ENCODE data around the gene ATP2A3. TPM values are rescaled to one million over a fixed set of nuclear protein-coding genes. Genes with fewer than 3 reads are reported as not detected.

The ATP2A3 gene
- total RNA-seq (2022; extraction: Qiagen RNA extraction; ENCODE audit: low read depth), result 2.9 to 5.2 TPM (median 4.2 TPM) in 5 replicates

GRCh38 chr17:3964203-3965117 lies at the start of gene ATP2A3:
Gene ATP2A3, minus strand, starts transcription at chr17:3964437. Its CDS starts 146 bp downstream, at chr17:3964291.

DNA sequence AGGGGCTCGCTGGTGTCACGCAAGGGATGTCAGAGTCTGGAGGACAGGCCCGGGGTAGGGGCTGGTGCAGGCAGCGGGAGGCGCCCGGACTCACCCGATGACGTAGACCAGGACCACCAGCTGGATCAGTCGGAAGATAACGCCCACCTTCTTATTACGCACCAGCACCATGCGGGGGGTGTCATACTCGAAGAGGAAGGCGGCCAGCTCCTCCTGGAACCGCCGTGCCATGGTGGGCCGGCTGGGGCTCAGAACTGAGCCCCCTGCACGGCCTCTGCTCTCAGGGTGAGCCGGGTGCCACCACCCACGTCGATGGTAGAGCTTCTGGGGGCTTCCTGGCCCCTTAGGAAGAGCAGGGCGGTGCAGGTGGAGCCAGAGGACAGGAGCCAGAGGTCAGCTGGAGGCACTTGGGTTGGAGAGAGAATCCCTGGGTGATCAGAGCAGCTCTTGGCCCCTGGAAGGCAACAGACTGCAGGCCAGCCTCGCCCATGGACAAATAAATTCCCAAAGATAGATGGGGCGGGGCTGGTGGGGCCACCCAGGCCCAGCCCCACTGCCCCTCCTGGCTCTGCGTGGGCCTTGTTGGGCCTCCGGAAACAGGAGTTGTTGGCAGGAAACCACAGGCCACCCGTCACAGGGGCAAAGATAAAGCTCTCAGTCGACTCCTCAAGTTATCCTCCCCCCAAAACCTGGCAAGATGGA lies 48.1 kb downstream of the ATP2A3 start, which contains the start of gene P2RX1:
Gene P2RX1, minus strand, starts transcription at position 471 of the 702 bp plus-strand sequence. Its CDS starts 240 bp downstream, at position 231.

GRCh38 chr17:3893003-3893719 lies 71.1 kb downstream of the ATP2A3 start, which contains the start of gene CAMKK1:
Gene CAMKK1, minus strand, starts transcription at chr17:3893053. Its CDS starts 7,366 bp downstream, at chr17:3885687.

Other genes with a start within 250 kb of the ATP2A3 start
- gene HASPIN, start 240.5 kb downstream of the ATP2A3 start, total RNA-seq (2022; extraction: Qiagen RNA extraction; ENCODE audit: low read depth), result 13.7 to 16.9 TPM (median 13.9 TPM) in 5 replicates
- 94.5 to 108 TPM (median 99.9 TPM) in 5 replicates for gene ITGAE, start 163.2 kb downstream of the ATP2A3 start, total RNA-seq (2022; extraction: Qiagen RNA extraction; ENCODE audit: low read depth)
- gene NCBP3, start 118.2 kb downstream of the ATP2A3 start, total RNA-seq (2022; extraction: Qiagen RNA extraction; ENCODE audit: low read depth), result 30.5 to 35.2 TPM (median 31.0 TPM) in 5 replicates
- gene CAMKK1, start 71.4 kb downstream of the ATP2A3 start, total RNA-seq (2022; extraction: Qiagen RNA extraction; ENCODE audit: low read depth), result 14.3 to 15.7 TPM (median 15.3 TPM) in 5 replicates
- 0.07 TPM in 1 of 5 replicates, not detected in the others for gene P2RX1, start 48.0 kb downstream of the ATP2A3 start, total RNA-seq (2022; extraction: Qiagen RNA extraction; ENCODE audit: low read depth)
- gene ZZEF1, start 178.6 kb upstream of the ATP2A3 start, total RNA-seq (2022; extraction: Qiagen RNA extraction; ENCODE audit: low read depth), result 10.7 to 14.0 TPM (median 13.1 TPM) in 5 replicates
- 14.7 to 19.4 TPM (median 17.2 TPM) in 5 replicates for gene CYB5D2, start 178.8 kb upstream of the ATP2A3 start, total RNA-seq (2022; extraction: Qiagen RNA extraction; ENCODE audit: low read depth)

All from A549 treated with RU486 at 1 μM for 4 hours (cell line).